IgD-negative memory B cell (primary cell): ENCODE measurements around the gene PRICKLE1. TPM values are rescaled to one million over a fixed set of nuclear protein-coding genes. Genes with fewer than 3 reads are reported as not detected.
A peak's percentile ranks its signal among the peaks of the same experiment; 100 is the strongest.

Experiments
- H3K27ac Mint-ChIP-seq, 3 donors: one replicate each; pipeline ENCODE4 v1.8.0; 2020 to 2022; ENCODE audit warnings: mild to moderate bottlenecking in 3 of 3, mixed read lengths in 3 of 3, moderate library complexity in 1 of 3
- H3K27me3 Mint-ChIP-seq: one replicate; pipeline ENCODE4 v1.8.0; 2021; ENCODE audit warnings: mixed read lengths
- H3K36me3 Mint-ChIP-seq: one replicate; pipeline ENCODE4 v1.8.0; 2020; ENCODE audit warnings: mild to moderate bottlenecking, mixed read lengths
- H3K4me1 Mint-ChIP-seq, 3 donors: one replicate each; pipeline ENCODE4 v1.8.0; 2020 to 2022; ENCODE audit warnings: mixed read lengths in 3 of 3, mild to moderate bottlenecking in 1 of 3
- H3K4me3 Mint-ChIP-seq, 4 donors: one replicate each; pipeline ENCODE4 v1.8.0; 2020 to 2022; ENCODE audit warnings: mild to moderate bottlenecking in 4 of 4, mixed read lengths in 4 of 4, moderate library complexity in 3 of 4
- H3K9me3 Mint-ChIP-seq, 3 donors: one replicate each; pipeline ENCODE4 v1.8.0; 2020 to 2021; ENCODE audit warnings: mixed read lengths in 3 of 3, mild to moderate bottlenecking in 1 of 3
- polyA plus RNA-seq: library from polyadenylated mRNA; unstranded; fragments of 300-500 nt; fragmentation: Illumina TruSeq; gene quantifications from one replicate; pipeline ENCODE4 v1.2.3, GENCODE V29; 2021

The PRICKLE1 gene
- polyA plus RNA-seq, 1 donor from 2014 or later: 17.0 TPM

- H3K27ac Mint-ChIP-seq: peak overlapping the region in 1 of 3 donors; percentile 87
- H3K4me3 Mint-ChIP-seq: peak overlapping the region in 1 of 4 donors; percentile 28
- H3K4me1 Mint-ChIP-seq: peaks cover 30 to 47% (median 37%) of the 10 kb centered on the region in 3 donors
- H3K9me3 Mint-ChIP-seq: peaks cover 0 to 20% (median 3%) of the 10 kb centered on the region in 3 donors
- no peaks in the 10 kb centered on the region for H3K27me3 Mint-ChIP-seq
- peaks cover 14% of the 10 kb centered on the region for H3K36me3 Mint-ChIP-seq
These were observed 142.8 kb downstream of the PRICKLE1 start for GRCh38 chr12:42446761-42447160.

- no peak overlapping the region for H3K27ac Mint-ChIP-seq
- H3K4me3 Mint-ChIP-seq: peak overlapping the region in 1 of 4 donors; percentile 2
- peaks cover 28 to 42% (median 32%) of the 10 kb centered on the region in 3 donors for H3K4me1 Mint-ChIP-seq
- no peaks in the 10 kb centered on the region for H3K27me3 Mint-ChIP-seq
- peaks cover 16% of the 10 kb centered on the region for H3K36me3 Mint-ChIP-seq
- H3K9me3 Mint-ChIP-seq: peaks cover 0 to 20% (median 3%) of the 10 kb centered on the region in 3 donors
These were observed 143.7 kb downstream of the PRICKLE1 start for GRCh38 chr12:42445891-42446290.

GRCh38 chr12:42444192-42444943 lies 145.2 kb downstream of the PRICKLE1 start:
- Mint-ChIP-seq H3K4me1 (peaks cover 20 to 29% (median 21%) of the 10 kb centered on the region in 3 donors), H3K27me3 (no peaks in the 10 kb centered on the region), H3K27ac (no peak overlapping the region), H3K4me3 (no peak overlapping the region), H3K9me3 (peaks cover 0 to 20% (median 3%) of the 10 kb centered on the region in 3 donors), H3K36me3 (peaks cover 20% of the 10 kb centered on the region)

GRCh38 chr12:42442888-42443287 lies 146.7 kb downstream of the PRICKLE1 start:
- H3K4me1 Mint-ChIP-seq: peaks cover 9 to 19% (median 13%) of the 10 kb centered on the region in 3 donors
- peaks cover 20% of the 10 kb centered on the region for H3K36me3 Mint-ChIP-seq
- peak overlapping the region in 1 of 3 donors; percentile 60 for H3K27ac Mint-ChIP-seq
- H3K4me3 Mint-ChIP-seq: no peak overlapping the region
- peaks cover 0 to 20% (median 3%) of the 10 kb centered on the region in 3 donors for H3K9me3 Mint-ChIP-seq
- H3K27me3 Mint-ChIP-seq: no peaks in the 10 kb centered on the region

GRCh38 chr12:42442311-42442759 lies 147.2 kb downstream of the PRICKLE1 start:
- peaks cover 20% of the 10 kb centered on the region for H3K36me3 Mint-ChIP-seq
- H3K4me3 Mint-ChIP-seq: no peak overlapping the region
- H3K4me1 Mint-ChIP-seq: peaks cover 7 to 17% (median 8%) of the 10 kb centered on the region in 3 donors
- H3K27me3 Mint-ChIP-seq: no peaks in the 10 kb centered on the region
- H3K9me3 Mint-ChIP-seq: peaks cover 0 to 20% (median 3%) of the 10 kb centered on the region in 3 donors
- H3K27ac Mint-ChIP-seq: no peak overlapping the region

GRCh38 chr12:42440608-42441007 lies 148.9 kb downstream of the PRICKLE1 start:
- Mint-ChIP-seq H3K4me3 (no peak overlapping the region), H3K27me3 (no peaks in the 10 kb centered on the region), H3K4me1 (peaks cover 0 to 4% (median 4%) of the 10 kb centered on the region in 3 donors), H3K36me3 (peaks cover 23% of the 10 kb centered on the region), H3K27ac (peak overlapping the region in 1 of 3 donors; percentile 12), H3K9me3 (peaks cover 0 to 20% (median 3%) of the 10 kb centered on the region in 3 donors)

- H3K4me3 Mint-ChIP-seq: no peak overlapping the region
- no peaks in the 10 kb centered on the region for H3K27me3 Mint-ChIP-seq
- H3K4me1 Mint-ChIP-seq: peaks cover under 1 to 2% (median under 1%) of the 10 kb centered on the region in 3 donors
- H3K36me3 Mint-ChIP-seq: peaks cover 9% of the 10 kb centered on the region
- H3K9me3 Mint-ChIP-seq: no peaks in the 10 kb centered on the region
- no peak overlapping the region for H3K27ac Mint-ChIP-seq
These were observed 156.9 kb downstream of the PRICKLE1 start for GRCh38 chr12:42432517-42433140.

- Mint-ChIP-seq H3K4me1 (peaks cover 0 to 7% (median 1%) of the 10 kb centered on the region in 3 donors), H3K9me3 (no peaks in the 10 kb centered on the region), H3K36me3 (peaks cover 11% of the 10 kb centered on the region), H3K27me3 (no peaks in the 10 kb centered on the region), H3K27ac (peak overlapping the region in 1 of 3 donors; percentile 73), H3K4me3 (no peak overlapping the region)
These were observed 160.7 kb downstream of the PRICKLE1 start for GRCh38 chr12:42428850-42429249.

- no peak overlapping the region for H3K27ac Mint-ChIP-seq
- H3K9me3 Mint-ChIP-seq: no peaks in the 10 kb centered on the region
These were observed 162.8 kb downstream of the PRICKLE1 start for GRCh38 chr12:42426746-42427145.

GRCh38 chr12:42422785-42423184 lies 166.8 kb downstream of the PRICKLE1 start:
- Mint-ChIP-seq H3K27me3 (no peaks in the 10 kb centered on the region), H3K27ac (no peak overlapping the region), H3K4me1 (peaks cover 12 to 22% (median 18%) of the 10 kb centered on the region in 3 donors), H3K4me3 (no peak overlapping the region), H3K36me3 (peaks cover 8% of the 10 kb centered on the region), H3K9me3 (no peaks in the 10 kb centered on the region)

More at GRCh38 chr12:42426746-42427145, 162.8 kb downstream of the PRICKLE1 start:
- H3K27me3 Mint-ChIP-seq: no peaks in the 10 kb centered on the region
- peaks cover 1 to 11% (median 9%) of the 10 kb centered on the region in 3 donors for H3K4me1 Mint-ChIP-seq
- H3K36me3 Mint-ChIP-seq: peaks cover 10% of the 10 kb centered on the region
- H3K4me3 Mint-ChIP-seq: no peak overlapping the region

GRCh38 chr12:42421844-42422779 lies 167.4 kb downstream of the PRICKLE1 start:
- no peaks in the 10 kb centered on the region for H3K27me3 Mint-ChIP-seq
- H3K4me3 Mint-ChIP-seq: no peak overlapping the region
- peaks cover 2% of the 10 kb centered on the region for H3K36me3 Mint-ChIP-seq
- no peaks in the 10 kb centered on the region for H3K9me3 Mint-ChIP-seq
- no peak overlapping the region for H3K27ac Mint-ChIP-seq
- H3K4me1 Mint-ChIP-seq: peaks cover 12 to 22% (median 20%) of the 10 kb centered on the region in 3 donors

- Mint-ChIP-seq H3K4me3 (peak overlapping the region in 1 of 4 donors; percentile 11), H3K4me1 (peaks cover 12 to 26% (median 26%) of the 10 kb centered on the region in 3 donors), H3K36me3 (peaks cover 4% of the 10 kb centered on the region), H3K27me3 (no peaks in the 10 kb centered on the region), H3K9me3 (no peaks in the 10 kb centered on the region), H3K27ac (no peak overlapping the region)
These were observed 169.2 kb downstream of the PRICKLE1 start for GRCh38 chr12:42420395-42420794.

GRCh38 chr12:42410340-42410739 lies 179.2 kb downstream of the PRICKLE1 start:
- H3K9me3 Mint-ChIP-seq: no peaks in the 10 kb centered on the region
- H3K4me1 Mint-ChIP-seq: peaks cover 10 to 16% (median 12%) of the 10 kb centered on the region in 3 donors
- no peak overlapping the region for H3K4me3 Mint-ChIP-seq
- no peak overlapping the region for H3K27ac Mint-ChIP-seq
- H3K36me3 Mint-ChIP-seq: peaks cover 2% of the 10 kb centered on the region
- H3K27me3 Mint-ChIP-seq: no peaks in the 10 kb centered on the region

- no peaks in the 10 kb centered on the region for H3K9me3 Mint-ChIP-seq
- H3K4me1 Mint-ChIP-seq: peaks cover 14 to 21% (median 14%) of the 10 kb centered on the region in 3 donors
- H3K27ac Mint-ChIP-seq: no peak overlapping the region
- no peaks in the 10 kb centered on the region for H3K27me3 Mint-ChIP-seq
- H3K4me3 Mint-ChIP-seq: no peak overlapping the region
- peaks cover 2% of the 10 kb centered on the region for H3K36me3 Mint-ChIP-seq
These were observed 180.1 kb downstream of the PRICKLE1 start for GRCh38 chr12:42409471-42409870.
